RWPE2 (cell line): ENCODE results near the gene SPATA33.

Experiments used
- ATAC-seq: fragments of 200-7000 bp; cut with Tn5 transposase; 3 replicates; pipeline ENCODE4 v1.9.1; 2021; ENCODE audit warnings: low read depth
- DNase-seq: peaks from one replicate; pipeline ENCODE4 v3.0.0-alpha.2; 2020; ENCODE audit warnings: low spot score
- H3K27ac ChIP-seq: fragments of 450-650 bp; 2 replicates; pipeline ENCODE4 v1.5.1; 2017; ENCODE audit warnings: mild to moderate bottlenecking; ENCODE audit not compliant: poor library complexity, severe bottlenecking
- H3K27me3 ChIP-seq: fragments of 250-450 bp; sonication (Bioruptor Pico); 2 replicates; pipeline ENCODE4 v1.5.1; 2021; ENCODE audit warnings: mild to moderate bottlenecking, moderate library complexity; ENCODE audit not compliant: insufficient read depth, poor library complexity, severe bottlenecking
- H3K36me3 ChIP-seq: fragments of 250-450 bp; sonication (Bioruptor Pico); 2 replicates; pipeline ENCODE4 v1.5.1; 2020; ENCODE audit warnings: low read depth, mild to moderate bottlenecking, moderate library complexity
- H3K4me1 ChIP-seq: fragments of 250-450 bp; sonication (Bioruptor Pico); 2 replicates; pipeline ENCODE4 v1.5.1; 2021; ENCODE audit warnings: mild to moderate bottlenecking, moderate library complexity; ENCODE audit not compliant: insufficient read depth, poor library complexity, severe bottlenecking
- H3K4me3 ChIP-seq: fragments of 250-450 bp; sonication (Bioruptor Pico); 2 replicates; pipeline ENCODE4 v1.5.1; 2021; ENCODE audit warnings: mild to moderate bottlenecking, moderate library complexity; ENCODE audit not compliant: severe bottlenecking
- H3K9me3 ChIP-seq: fragments of 250-450 bp; sonication (Bioruptor Pico); 2 replicates; pipeline ENCODE4 v1.5.1; 2021; ENCODE audit warnings: mild to moderate bottlenecking, moderate library complexity; ENCODE audit not compliant: severe bottlenecking
- CTCF ChIP-seq: fragments of 450-650 bp; IDR thresholded peaks from one replicate; pipeline ENCODE4 v1.5.1; 2017; ENCODE audit warnings: mild to moderate bottlenecking, moderate library complexity; ENCODE audit not compliant: poor library complexity, severe bottlenecking

SPATA33 gene

DNA sequence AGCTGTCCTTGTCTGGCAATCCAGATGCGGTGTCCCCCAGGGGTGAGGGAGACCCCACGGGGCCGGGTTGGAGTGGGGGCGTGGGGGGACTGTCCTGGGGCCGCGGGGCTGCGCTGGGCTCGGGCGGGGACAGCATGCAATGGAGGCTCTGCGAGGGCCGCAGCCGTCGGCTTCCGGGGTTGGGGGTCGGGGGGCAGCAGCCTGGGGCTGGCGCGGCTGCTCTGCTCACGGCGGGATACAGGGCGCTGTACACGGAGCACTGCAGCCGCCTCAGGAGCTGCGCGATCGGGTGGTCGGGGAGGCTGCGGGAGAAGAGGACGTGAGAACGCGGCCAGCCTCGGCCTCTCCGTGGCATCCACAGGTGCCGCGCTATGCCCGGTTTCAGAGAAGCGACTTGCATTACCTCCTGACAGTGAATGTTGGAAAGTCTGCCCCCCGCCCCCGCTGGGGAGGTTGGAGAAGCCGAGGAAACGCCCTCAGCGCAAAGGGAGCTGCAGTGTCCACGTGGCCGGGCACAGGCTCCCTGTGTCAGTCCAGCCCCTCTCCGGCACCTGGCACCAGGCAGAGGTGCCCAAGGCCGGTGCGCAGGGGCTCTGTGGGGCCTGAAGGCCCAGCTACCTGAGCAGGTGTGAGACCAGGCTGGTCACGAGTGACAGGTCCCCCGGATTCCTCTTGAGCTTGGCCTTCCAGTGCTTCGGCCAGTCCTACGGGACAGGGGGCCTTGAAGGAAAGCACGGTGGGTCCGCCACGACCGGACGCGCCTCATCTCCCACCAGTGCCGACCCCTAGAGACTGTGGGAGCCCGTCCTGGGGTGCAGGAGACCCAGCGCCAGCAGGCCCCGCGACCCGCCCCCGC lies 53.3 kb downstream of the SPATA33 start:
- Histone ChIP-seq H3K4me1 (no peaks in the 10 kb centered on the region), H3K36me3 (peaks cover 28% of the 10 kb centered on the region), H3K27ac (no peak overlapping the region), H3K27me3 (no peaks in the 10 kb centered on the region), H3K4me3 (no peak overlapping the region), H3K9me3 (no peaks in the 10 kb centered on the region)
- DNase-seq (peak; percentile 61), ATAC-seq (no peak)
- TF ChIP-seq CTCF = no peak

DNA sequence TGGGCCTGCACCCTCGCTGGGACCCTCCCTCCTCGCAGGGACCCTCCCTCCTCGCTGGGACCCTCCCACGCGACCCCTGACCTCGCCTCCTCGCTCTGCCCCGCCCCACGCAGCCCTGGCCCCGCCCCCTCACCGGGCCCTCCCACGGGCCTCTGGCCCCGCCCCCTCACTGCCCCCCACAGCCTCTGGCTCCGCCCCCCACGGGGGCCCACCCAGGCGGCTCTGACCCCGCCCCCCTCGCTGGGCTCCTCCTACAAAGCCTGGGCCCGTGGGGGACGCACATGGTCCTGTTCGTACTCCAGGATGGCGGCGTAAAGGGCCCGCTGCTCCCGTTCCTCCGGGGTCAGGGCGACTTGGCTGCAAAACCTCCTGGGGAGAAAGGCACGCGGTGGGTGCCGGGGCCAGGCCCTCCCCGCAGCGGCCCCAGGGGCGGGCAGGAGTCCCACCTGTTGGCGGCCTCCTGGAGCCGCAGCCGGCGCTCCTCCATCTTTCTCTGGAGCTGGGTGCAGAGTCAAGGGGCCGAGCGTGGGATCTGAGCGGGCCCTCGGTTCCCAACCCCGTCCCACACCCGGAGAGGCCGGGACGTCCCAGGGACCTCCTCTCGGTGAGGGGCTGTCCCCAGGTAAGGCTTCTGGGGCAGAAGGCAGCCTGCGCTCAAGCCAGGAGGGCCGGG lies 54.1 kb downstream of the SPATA33 start:
- H3K36me3 ChIP-seq = peaks cover 29% of the 10 kb centered on the region
- H3K9me3 ChIP-seq = no peaks in the 10 kb centered on the region
- peak overlapping the region; percentile 53 for H3K4me3 ChIP-seq
- H3K27ac ChIP-seq = peak overlapping the region; percentile 24
- H3K4me1 ChIP-seq = no peaks in the 10 kb centered on the region
- ATAC-seq (peak; percentile 65), DNase-seq (peak; percentile 87)
- no peak for TF ChIP-seq CTCF
- H3K27me3 ChIP-seq = no peaks in the 10 kb centered on the region

DNA sequence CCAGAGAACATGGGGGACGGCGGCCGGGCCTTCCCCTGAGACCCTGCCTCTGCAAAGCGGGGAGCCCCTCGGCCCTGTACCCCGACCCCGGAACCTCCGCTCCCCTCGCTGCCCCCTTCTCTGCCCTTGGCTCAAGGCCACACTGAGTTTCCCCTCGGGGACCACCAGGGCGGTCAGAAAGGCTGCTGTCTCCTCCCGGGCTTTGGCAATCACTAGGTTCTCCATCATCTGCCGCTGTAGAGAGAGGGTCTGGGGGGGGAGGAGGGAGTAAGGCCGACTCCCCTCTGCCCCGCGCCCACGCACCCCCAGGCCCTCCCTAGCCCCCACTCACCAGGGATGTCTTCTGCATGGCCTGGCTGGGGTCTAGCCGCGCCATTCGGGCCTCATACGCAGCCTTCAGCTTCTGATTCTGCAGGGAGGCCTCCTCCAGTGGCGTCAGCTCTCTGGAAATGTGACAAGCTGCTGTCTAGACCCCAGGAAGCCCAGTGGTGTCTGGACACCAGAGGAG lies 54.7 kb downstream of the SPATA33 start:
- no peaks in the 10 kb centered on the region for H3K27me3 ChIP-seq
- ATAC-seq (peak; percentile 15; the same call in 1 of the 3 replicates), DNase-seq (peak; percentile 73)
- H3K9me3 ChIP-seq = no peaks in the 10 kb centered on the region
- no peak for TF ChIP-seq CTCF
- H3K4me3 ChIP-seq = peak overlapping the region; percentile 53
- peak overlapping the region; percentile 24 for H3K27ac ChIP-seq
- peaks cover 29% of the 10 kb centered on the region for H3K36me3 ChIP-seq
- no peaks in the 10 kb centered on the region for H3K4me1 ChIP-seq

DNA sequence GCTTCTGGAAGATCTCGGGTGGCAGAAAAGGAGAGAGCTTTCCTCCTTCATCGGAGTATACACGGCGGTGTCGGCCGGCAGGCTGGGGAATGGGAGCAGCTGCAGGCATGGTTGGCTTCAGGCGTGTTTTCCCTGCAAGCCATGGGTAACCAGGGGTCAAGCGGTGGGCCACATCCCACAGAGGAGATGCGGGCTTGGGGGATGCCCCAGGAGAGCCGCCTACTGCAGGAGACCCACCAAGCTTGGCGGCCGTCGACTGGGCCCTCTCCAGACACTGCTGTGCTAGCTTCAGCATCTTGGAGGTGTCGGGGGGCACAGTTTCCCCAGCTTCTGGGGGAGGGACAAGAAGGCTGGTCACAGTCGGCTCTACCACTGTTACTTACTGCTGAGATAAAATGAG lies 58.9 kb downstream of the SPATA33 start:
- peaks cover 12% of the 10 kb centered on the region for H3K4me1 ChIP-seq
- no peaks in the 10 kb centered on the region for H3K9me3 ChIP-seq
- H3K27me3 ChIP-seq = no peaks in the 10 kb centered on the region
- no peak for TF ChIP-seq CTCF
- peak; percentile 69 for DNase-seq
- ATAC-seq = no peak
- peaks cover 29% of the 10 kb centered on the region for H3K36me3 ChIP-seq
- H3K4me3 ChIP-seq = no peak overlapping the region
- no peak overlapping the region for H3K27ac ChIP-seq
